GM15510 (cell line): ENCODE results near the gene INPPL1.

Experiments
- POLR2A ChIP-seq: IDR thresholded peaks from 3 replicates; pipeline ENCODE4 v1.6.1; 2011; ENCODE audit warnings: borderline replicate concordance; ENCODE audit not compliant: insufficient read length; ENCODE audit errors: extremely low read depth

The INPPL1 gene

DNA sequence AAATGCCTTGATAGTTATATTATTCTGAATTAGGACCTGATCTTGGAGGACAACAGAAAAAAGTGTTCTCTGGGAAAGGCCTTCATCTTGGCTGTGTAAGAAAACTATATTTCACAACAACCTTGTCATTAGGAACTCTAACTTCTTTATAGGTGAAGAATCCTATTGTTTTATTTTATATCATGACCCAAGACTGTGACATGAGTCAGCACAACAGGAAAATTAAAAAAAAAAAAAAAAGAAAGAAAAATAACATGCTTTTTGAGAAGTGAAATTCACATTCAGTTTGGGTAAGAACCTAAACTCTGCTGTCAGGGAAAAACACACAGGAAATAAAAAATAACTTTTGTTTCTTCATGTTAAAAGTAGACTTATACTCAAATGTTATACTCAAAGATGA is 19.7 kb upstream of the INPPL1 start:
- no peak for TF ChIP-seq POLR2A

DNA sequence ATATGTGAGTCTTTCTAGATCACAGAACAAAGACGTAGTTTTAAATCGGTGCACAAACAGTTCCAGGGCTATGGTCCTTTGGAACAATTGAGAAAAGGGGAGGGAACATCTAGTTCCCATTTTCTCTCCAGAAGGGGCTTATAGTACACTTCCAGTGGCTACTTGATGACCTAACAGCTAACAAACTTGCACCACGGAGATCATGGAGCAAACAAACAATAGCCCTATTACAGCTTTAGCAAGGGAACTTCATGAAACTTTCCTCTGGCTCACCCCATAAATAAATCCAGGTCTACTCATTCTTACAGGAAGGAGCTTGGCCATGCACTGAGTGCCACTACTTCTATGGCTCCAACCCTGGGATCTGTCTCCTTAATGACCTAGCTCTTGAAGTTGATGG is 16.3 kb upstream of the INPPL1 start:
- no peak for TF ChIP-seq POLR2A

DNA sequence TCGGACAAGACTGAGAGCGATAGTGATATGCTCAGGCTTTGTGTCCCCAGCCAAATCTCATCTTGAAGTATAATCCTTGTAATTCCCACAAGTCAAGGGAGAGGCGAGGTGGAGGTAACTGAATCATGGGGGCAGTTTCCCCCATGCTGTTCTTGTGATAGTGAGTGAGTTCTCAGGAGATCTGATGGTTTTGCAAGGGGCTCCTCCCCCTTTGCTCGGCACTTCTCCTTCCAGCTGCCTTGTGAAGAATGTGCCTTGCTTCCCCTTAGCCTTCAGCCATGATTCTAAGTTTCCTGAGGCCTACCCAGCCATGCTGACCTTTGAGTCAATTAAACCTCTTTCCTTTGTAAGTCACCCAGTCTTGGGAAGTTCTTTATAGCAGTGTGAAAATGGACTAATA is 15.5 kb upstream of the INPPL1 start:
- no peak for TF ChIP-seq POLR2A

DNA sequence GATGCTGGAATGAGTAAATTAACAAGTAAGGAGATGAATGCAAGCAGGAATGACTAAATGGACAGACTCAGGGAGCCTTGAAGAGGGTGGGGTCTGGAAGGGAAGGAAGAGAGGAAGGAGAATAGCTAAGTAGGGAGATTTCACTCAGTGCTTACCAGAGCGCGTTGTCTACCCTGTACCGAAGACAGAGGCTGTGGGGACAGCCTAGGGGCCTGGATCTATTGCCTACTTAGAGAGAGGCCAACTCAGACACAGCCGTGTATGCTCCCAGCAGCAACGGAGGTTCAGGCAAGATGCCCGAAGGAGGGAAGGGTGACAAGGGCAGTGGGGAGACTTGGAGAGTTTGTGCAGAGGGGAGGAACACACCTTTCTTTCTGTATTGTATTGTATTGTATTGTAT is 7.9 kb upstream of the INPPL1 start, which contains the start of gene FOLR2:
TSS of gene FOLR2 (plus strand) at position 157 of the 400 bp plus-strand sequence. CDS start 1,791 bp downstream, outside the sequence.
- TF ChIP-seq POLR2A, result no peak

DNA sequence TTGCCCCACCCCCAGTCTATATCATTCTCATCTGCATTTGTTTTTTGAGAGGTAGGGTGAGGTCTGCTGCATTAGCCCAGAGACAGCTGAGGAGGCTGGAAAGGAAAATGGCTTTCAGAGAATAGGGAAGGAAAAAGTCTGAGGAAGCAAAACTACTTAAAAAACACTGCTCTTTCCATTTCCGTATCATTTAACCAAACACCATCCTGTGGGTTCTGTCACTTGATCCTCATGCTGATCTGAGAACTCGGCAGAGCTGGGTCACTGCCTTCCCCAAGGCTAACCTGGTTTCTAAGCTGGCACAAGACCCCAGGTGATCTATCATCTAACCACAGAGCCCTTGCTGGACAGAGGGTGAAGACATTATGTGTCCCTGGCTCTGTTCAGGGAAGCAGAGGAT is 6.7 kb upstream of the INPPL1 start:
- TF ChIP-seq POLR2A, result no peak

DNA sequence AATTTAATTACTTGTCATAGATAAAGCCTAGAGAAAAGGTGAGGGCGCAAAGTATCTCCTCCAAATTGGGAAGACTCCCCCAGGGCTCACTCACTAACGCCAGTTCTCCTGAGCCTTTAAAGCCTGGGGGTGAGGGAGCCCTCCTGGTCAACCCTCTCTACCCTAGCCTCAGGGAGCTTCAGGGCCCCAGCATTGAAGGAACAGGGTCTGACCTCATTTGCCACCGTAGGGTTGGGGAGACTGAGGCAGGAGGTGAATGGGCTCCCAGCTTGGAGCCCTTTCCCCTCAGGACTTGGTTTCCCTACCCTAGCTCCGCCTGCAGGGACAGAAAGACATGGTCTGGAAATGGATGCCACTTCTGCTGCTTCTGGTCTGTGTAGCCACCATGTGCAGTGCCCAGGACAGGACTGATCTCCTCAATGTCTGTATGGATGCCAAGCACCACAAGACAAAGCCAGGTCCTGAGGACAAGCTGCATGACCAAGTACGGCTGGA is 6.3 kb upstream of the INPPL1 start:
- no peak for TF ChIP-seq POLR2A

DNA sequence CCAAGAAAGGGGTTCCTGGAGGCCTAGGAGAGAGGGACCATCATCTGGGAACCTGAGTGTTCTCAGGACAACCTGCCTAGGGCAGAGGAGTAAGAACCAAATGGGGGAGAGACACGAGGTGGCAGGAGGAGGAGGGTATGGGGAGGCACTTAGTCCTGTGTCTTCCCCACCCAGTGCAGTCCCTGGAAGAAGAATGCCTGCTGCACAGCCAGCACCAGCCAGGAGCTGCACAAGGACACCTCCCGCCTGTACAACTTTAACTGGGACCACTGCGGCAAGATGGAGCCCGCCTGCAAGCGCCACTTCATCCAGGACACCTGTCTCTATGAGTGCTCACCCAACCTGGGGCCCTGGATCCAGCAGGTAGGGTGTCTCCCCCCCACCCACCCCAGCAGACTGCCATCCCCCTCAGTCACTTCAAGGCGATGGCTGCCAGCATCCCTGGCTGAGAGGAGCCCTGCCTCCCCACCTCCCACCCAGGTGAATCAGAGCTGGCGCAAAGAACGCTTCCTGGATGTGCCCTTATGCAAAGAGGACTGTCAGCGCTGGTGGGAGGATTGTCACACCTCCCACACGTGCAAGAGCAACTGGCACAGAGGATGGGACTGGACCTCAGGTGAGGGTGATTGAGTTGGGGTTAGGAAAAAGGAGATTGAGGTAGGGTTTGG is 3.7 kb upstream of the INPPL1 start:
- TF ChIP-seq POLR2A, result no peak

DNA sequence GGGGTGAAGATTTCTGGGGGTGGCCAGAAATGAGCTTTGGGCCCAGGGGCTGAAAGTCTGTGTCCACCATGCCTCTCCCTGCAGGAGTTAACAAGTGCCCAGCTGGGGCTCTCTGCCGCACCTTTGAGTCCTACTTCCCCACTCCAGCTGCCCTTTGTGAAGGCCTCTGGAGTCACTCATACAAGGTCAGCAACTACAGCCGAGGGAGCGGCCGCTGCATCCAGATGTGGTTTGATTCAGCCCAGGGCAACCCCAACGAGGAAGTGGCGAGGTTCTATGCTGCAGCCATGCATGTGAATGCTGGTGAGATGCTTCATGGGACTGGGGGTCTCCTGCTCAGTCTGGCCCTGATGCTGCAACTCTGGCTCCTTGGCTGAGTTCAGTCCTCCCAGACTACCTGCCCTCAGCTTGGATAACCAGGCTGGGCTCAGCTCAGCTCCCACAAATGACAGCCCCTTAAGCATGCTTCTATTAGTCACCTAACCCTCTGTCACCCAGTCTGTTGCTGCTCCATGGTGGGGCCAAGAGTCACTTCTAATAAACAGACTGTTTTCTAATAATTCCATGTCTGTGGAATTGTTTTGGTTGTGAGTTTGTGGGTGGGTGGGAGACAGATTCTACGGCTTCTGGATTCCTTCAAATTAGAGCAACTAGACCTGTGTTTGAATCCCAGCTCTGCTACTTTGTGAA is 3.0 kb upstream of the INPPL1 start:
- TF ChIP-seq POLR2A, result no peak

DNA sequence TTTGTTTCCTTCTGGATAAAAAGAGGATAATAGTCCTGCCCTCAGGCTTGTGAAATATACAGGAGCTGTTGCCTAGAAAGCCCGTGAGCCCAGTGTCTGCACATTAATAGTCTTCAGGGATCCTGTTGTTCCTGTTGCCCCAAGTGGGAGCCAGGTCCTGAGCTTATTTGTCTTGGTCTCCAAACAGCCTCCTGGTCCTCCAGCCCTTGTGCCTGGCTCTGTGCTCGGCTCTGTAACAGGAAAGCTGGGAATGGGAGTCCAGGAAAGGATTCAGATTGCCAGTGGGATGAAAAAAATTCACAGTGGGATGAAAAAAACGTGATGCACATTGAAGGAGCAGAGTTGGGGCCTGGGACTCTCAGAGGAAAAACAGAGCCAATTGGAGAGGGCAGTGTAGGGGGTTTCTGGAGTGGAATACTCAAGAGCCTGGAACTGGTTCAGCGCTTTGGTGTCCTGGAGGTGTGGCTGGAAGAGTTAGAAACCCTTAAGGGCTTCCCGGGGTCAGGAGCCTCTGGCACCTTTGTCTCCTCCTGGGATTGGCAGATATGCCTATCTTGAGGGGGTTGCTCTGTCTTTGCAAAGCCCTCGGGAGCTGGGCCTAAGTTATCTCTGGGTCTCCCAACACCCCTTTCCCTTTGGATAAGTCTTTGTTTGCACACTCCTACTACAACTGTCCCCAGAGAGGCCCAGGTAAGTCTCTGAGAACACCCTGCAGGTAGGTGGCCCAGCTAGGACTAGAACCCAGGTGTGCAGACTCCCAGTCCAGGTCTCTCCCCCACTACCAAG is 2.3 kb upstream of the INPPL1 start:
- TF ChIP-seq POLR2A, result no peak

DNA sequence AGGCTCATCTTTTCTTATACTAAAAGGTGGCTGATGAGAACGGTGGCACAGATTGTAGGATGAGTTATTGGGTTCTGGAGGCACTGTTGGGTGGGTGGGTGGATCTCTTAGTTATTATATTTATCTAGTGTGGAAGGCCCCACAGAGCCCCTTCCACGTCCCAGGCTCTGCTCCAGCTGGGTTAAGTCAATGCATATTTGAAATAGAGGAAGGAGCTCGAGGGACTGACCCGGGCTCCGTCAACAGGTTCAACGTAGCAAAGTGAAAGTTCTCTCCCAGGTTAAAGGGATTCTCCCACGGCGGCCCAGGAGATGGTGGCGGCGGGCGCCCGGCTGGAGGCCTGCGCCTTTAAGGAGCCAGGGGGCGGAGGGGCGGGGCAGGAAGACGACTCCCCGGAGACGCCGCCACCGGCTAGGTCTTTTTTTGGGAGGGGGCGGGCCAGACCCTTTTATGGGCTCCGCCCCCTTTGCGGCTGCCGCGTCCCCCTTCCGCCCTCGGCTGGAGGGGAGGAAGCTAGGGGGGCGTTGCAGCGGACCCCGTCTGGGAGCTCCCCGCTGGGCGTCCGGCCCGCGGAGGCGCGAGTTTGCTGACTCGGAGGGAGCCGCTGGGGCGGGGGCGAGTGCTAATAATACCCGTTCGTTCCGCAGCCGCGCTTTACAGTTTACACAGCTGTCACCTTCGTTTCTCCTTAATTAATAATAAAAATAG is 1.5 kb upstream of the INPPL1 start:
- TF ChIP-seq POLR2A, result peak; percentile 55

DNA sequence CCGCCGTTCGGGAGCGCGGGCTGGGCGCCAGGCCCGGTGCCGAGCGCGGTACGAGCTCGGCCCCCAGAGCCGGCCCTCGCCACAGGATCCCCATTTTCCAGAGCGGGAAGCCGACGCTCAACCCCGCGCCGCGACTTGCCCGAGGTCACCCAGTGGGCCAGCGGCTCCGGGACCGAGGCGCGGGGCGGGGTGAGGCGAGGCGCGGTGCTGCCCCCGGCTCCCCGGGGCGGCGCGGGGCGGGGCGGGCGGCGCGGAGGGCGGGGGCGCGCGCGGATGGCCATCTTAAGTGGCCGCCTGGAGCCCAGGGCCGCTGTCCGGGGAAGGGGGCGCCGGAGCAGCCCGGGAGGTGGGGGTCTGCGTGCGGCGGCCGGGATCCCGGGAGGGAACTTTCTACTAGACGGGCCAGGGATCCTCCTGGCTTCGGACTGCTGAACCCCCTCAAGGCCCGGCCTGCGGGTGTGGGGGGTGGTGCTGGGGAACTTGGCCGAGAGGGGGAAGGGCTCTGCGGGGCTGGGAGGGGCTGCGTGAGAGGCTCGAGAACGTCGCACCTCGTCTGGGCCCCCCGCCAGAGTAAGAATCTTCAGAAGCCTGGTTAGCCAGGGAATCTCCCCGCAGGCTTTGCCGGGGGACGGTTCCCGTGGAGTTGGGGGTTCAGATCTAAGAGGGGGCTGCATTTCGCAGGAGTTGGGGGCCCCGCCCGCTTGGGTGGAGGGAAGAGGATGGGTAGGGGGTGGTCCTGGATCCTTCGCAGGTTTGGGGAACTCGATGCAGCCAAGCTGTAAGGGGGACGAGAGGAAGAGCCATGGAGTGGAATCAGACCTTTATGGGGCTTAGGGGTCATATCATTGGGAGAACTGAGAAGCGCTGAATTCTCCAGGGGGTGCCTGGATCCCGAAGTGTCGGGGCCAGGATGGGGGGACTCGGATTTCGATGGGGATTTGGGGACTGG is 678 bp upstream of the INPPL1 start:
- TF ChIP-seq POLR2A, result peak; percentile 52

DNA sequence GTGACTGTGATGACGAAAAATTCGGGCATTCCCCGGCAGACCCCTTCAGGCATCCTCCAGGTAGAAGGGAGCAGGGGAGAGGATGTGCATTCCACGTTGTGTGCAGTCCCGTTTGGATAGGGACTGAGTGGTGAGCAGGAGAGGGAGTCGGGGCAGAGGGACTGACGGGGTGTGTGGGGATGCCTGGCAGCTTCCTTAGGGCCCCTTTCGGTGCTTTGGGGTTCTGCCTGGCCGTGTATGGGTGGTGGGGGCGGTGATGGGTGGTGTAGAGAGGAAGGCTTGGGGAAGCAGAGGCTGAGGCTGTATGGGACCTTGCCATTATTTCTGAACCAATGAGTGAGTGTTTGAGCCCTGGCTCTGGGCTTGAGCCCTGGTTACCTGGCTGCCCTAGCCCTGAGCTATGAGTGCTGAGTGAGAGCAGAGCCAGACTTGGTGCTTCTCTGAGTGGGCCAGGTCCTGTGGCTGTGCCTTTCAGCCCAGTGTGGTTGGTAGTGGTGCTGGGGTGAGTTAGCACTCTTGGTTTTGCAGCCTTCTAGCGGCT is 914 bp downstream of the INPPL1 start:
- TF ChIP-seq POLR2A, result no peak

DNA sequence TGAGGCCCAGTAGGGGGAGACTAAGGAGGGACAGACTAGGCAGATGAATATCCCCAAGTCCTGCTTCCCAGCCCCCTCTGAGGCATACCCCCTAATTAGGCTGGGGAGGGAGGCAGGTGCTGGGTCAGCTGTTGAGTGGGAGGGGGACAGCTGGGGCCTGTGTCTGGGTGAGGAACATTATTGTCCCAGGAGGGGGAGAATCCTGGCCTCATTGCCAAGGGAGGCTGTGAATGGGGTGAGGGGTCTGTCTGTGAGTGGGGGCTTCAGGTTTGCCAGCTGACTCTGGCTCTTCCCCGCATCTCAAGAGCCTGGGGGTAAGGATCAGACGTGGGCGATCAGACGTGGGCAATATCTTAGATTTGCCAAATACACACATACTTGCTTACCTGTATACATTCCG is 2.1 kb downstream of the INPPL1 start:
- TF ChIP-seq POLR2A, result no peak

DNA sequence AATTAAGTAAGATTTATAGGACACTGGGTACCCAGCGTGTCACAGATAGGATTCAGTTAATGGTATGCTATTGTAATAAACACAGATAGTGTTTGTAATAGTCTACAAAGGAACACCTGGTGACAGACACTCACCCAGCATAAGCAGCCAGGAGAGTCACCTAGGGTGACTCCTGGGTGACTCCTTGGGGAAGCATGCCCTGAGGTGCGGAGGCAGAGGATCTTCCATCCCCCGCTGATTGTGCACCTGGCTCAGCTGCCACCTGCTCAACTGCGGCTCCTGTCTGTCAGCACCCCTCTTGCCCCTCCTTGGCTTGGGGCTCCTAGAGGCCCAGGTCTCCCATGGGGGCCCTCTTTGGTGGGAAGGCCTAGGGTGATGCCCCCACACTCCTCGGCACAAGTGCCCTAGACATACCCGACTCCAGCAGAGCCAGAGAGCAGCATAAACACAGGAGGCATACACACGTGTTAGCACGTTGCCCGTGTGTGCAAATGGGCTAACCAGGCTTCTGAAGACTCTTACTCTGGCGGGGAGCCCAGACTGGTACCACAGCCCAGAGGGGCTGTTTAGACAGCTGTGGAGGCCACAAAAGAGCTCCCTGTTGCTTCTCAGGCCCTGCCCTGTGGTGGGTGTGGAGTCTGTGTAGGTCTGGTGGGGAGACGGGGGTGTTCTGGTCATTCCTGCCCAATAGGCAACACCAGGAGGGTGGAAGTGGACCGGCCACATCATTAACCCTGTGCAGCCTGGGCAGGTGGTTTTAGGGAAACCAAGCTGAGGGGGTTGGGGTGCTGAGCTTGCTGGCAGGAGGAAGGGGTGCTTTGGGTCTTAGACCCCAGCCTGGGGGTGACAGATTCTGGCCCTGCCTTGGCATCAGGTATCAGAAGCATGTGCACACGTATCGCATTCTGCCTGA is 3.0 kb downstream of the INPPL1 start:
- TF ChIP-seq POLR2A, result no peak
